Stomach (tissue), 19 donors: ENCODE results near the gene MRPL49. TPM values are rescaled to one million over a fixed set of nuclear protein-coding genes. Genes with fewer than 3 reads are reported as not detected.

Source experiments
- DNase-seq, 2 donors: peaks; one replicate each; pipeline versions ENCODE4 v3.0.0 to v3.0.0-alpha.2; 2013 to 2019
- H3K27ac ChIP-seq, 5 donors: fragments of 200-600 bp in 4 of 5; sonication (generic) in 4 of 5; one replicate each; pipeline ENCODE4 v1.5.1; 2013 to 2019; ENCODE audit warnings: mild to moderate bottlenecking in 1 of 5, moderate library complexity in 1 of 5
- H3K27me3 ChIP-seq, 3 donors: fragments of 200-600 bp; sonication (generic); one replicate each; pipeline ENCODE4 v1.5.1; 2017 to 2019; ENCODE audit warnings: mixed run types in 1 of 3
- H3K36me3 ChIP-seq, 4 donors: fragments of 200-600 bp; sonication (generic); 1 replicate in 3 of 4; 2 replicates in 1 of 4; pipeline ENCODE4 v1.5.1; 2016 to 2019
- H3K4me1 ChIP-seq, 4 donors: fragments of 200-600 bp; sonication (generic); one replicate each; pipeline ENCODE4 v1.5.1; 2016 to 2019
- H3K4me3 ChIP-seq, 4 donors: fragments of 200-600 bp; sonication (generic) in 3 of 4; one replicate each; pipeline ENCODE4 v1.5.1; 2016 to 2019; ENCODE audit warnings: mild to moderate bottlenecking in 1 of 4
- H3K9me3 ChIP-seq, 4 donors: fragments of 200-600 bp; sonication (generic); one replicate each; pipeline ENCODE4 v1.5.1; 2016 to 2019
- EP300 ChIP-seq: sonication (generic); formaldehyde crosslinking; IDR thresholded peaks from one replicate; pipeline ENCODE4 v1.6.1; 2017; ENCODE audit warnings: antibody characterized with exemption
- POLR2A ChIP-seq, 4 donors: fragments of 450-650 bp; IDR thresholded peaks; one replicate each; pipeline ENCODE4 v1.6.1; 2016; ENCODE audit warnings: antibody characterized with exemption in 4 of 4, control low read depth in 2 of 4, mild to moderate bottlenecking in 1 of 4, moderate library complexity in 1 of 4
- POLR2AphosphoS5 ChIP-seq, 3 donors: sonication (generic); formaldehyde crosslinking; IDR thresholded peaks; one replicate each; pipeline ENCODE4 v1.6.1; 2016; ENCODE audit warnings: antibody characterized with exemption in 3 of 3
- WGBS, 5 donors: extraction: QIAGEN DNeasy Blood & Tissue Kit in 3 of 5; methylation state at CpG; one replicate each; pipeline versions ENCODE4 v1.1.5 to v1.1.7; 2013 to 2018; 5-methylcytosine and 5-hydroxymethylcytosine counted together
- intact Hi-C: fragments of 100-400 bp; cut with DNase I; formaldehyde crosslinking; loops from one replicate; pipeline ENCODE4 v1.15.1; 2023; ENCODE audit warnings: low total_unique reads
- long read RNA-seq, 10 donors: transcript quantifications; one replicate each; lab custom pipeline, GENCODE V29; 2026
- polyA plus RNA-seq, 3 donors: library from polyadenylated mRNA; stranded (reverse); fragments of 200-250 nt; gene quantifications; one replicate each; pipeline ENCODE4 v1.2.3, GENCODE V29; 2013
- total RNA-seq, 5 donors: library from RNA; depleted of rRNA; stranded (reverse); fragments of >200 nt; gene quantifications; one replicate each; pipeline versions ENCODE4 v1.1.0 to v1.2.3, GENCODE V29; 2014 to 2016
- TF ChIP-seq, protein P1 (sequence below), 7 experiments: fragments of 450-650 bp in 4 of 7; fragments of 200-600 bp in 3 of 7; sonication (generic) in 3 of 7; IDR thresholded peaks; one replicate each; pipeline ENCODE4 v1.5.1; 2016 to 2019; ENCODE audit warnings: antibody characterized with exemption in 7 of 7, control low read depth in 2 of 7, mild to moderate bottlenecking in 1 of 7
- donor health status: healthy with polysubstance abuse.
- donor health status: Bipolar disorder and iron deficiency.
- donor health status: healthy.

Gene MRPL49
- total RNA-seq: 10 to 100 TPM; 22.8 to 75.9 (median 33.0) TPM
- polyA plus RNA-seq: 10 to 100 TPM; 36.0 to 69.8 (median 39.9) TPM
- long read RNA-seq, donor 1, transcript MRPL49-201 (4 exons, 2,019 nt): major isoform, 5 of 5 reads
- long read RNA-seq, donor 1, partial matches to known transcripts: 0 of 5 reads
- long read RNA-seq, donor 1, other reads (novel, unspliced or antisense): 0 of 5 reads
- long read RNA-seq, donor 2, transcript MRPL49-201 (4 exons, 2,019 nt): major isoform, 10 of 10 reads
- long read RNA-seq, donor 2, partial matches to known transcripts: 0 of 10 reads
- long read RNA-seq, donor 2, other reads (novel, unspliced or antisense): 0 of 10 reads
- long read RNA-seq, donor 3, transcript MRPL49-201 (4 exons, 2,019 nt): major isoform, 8 of 8 reads
- long read RNA-seq, donor 3, partial matches to known transcripts: 0 of 8 reads
- long read RNA-seq, donor 3, other reads (novel, unspliced or antisense): 0 of 8 reads
- long read RNA-seq, donor 4: 0 reads
- long read RNA-seq, donor 5, transcript MRPL49-201 (4 exons, 2,019 nt): major isoform, 7 of 9 reads
- long read RNA-seq, donor 5, partial matches to known transcripts: 0 of 9 reads
- long read RNA-seq, donor 5, other reads (novel, unspliced or antisense): 0 of 9 reads
- long read RNA-seq, donor 6, transcript MRPL49-201 (4 exons, 2,019 nt): major isoform, 20 of 24 reads
- long read RNA-seq, donor 6, partial matches to known transcripts: 0 of 24 reads
- long read RNA-seq, donor 6, other reads (novel, unspliced or antisense): 0 of 24 reads
- long read RNA-seq, donor 7, transcript MRPL49-201 (4 exons, 2,019 nt): major isoform, 9 of 68 reads
- long read RNA-seq, donor 7, partial matches to known transcripts: 57 of 68 reads
- long read RNA-seq, donor 7, other reads (novel, unspliced or antisense): 0 of 68 reads
- long read RNA-seq, donor 8, transcript MRPL49-201 (4 exons, 2,019 nt): major isoform, 5 of 9 reads
- long read RNA-seq, donor 8, partial matches to known transcripts: 0 of 9 reads
- long read RNA-seq, donor 8, other reads (novel, unspliced or antisense): 0 of 9 reads
- long read RNA-seq, donor 9, transcript MRPL49-201 (4 exons, 2,019 nt): major isoform, 12 of 12 reads
- long read RNA-seq, donor 9, partial matches to known transcripts: 0 of 12 reads
- long read RNA-seq, donor 9, other reads (novel, unspliced or antisense): 0 of 12 reads
- long read RNA-seq, donor 10, partial matches to known transcripts: 0 of 4 reads
- long read RNA-seq, donor 10, other reads (novel, unspliced or antisense): 0 of 4 reads

DNA sequence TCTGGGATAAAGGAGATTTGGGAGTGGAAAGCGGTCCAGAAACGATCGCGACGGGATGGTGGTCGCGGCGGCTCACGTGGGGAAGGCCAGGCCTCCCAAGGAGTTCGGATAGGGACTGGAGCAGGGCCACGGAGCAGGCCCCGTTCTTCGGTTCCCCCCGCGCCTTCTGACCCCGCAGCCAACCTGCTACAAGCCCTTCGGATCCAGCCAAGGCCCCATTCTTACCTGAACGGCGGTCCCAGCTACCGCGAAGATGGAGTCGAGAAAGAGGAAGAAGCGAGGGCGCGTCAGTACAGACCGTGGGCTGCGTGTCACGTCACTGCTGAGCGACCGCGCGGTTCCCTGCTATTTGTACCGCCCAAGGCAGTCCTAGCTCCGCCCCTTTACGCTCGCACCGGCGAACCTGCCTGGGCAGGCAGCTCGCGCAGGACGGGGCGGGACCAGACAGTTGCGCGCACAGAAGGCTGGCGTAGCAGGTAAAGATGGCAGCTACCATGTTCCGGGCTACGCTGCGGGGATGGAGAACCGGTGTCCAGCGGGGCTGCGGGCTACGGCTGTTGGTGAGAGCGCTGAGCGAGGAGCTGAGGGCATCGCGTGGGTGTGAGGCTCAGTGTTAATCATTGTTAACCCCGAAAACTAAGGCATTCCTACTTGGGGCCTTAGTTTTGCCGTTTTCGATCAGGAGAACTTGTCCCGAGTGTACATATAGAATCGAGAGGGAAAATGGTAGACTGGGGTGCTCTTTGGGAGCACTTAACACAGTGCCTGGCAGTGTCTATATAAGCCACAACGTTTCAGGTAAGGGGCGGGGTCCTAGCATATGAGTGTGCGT is at the start of gene MRPL49, which contains the start of gene FAU:
Gene MRPL49, plus strand, starts transcription at position 457 of the 832 bp plus-strand sequence. Its CDS starts 26 bp downstream, at position 483.
Gene FAU, minus strand, starts transcription at position 270 of the 832 bp plus-strand sequence. CDS start 321 bp downstream, outside the sequence.
- peak in 2 of 4 donors; percentile 79 to 94 for TF ChIP-seq POLR2A (IDR thresholded peaks at IDR 0.05)
- no peak for TF ChIP-seq EP300
- TF ChIP-seq, protein P1, sequence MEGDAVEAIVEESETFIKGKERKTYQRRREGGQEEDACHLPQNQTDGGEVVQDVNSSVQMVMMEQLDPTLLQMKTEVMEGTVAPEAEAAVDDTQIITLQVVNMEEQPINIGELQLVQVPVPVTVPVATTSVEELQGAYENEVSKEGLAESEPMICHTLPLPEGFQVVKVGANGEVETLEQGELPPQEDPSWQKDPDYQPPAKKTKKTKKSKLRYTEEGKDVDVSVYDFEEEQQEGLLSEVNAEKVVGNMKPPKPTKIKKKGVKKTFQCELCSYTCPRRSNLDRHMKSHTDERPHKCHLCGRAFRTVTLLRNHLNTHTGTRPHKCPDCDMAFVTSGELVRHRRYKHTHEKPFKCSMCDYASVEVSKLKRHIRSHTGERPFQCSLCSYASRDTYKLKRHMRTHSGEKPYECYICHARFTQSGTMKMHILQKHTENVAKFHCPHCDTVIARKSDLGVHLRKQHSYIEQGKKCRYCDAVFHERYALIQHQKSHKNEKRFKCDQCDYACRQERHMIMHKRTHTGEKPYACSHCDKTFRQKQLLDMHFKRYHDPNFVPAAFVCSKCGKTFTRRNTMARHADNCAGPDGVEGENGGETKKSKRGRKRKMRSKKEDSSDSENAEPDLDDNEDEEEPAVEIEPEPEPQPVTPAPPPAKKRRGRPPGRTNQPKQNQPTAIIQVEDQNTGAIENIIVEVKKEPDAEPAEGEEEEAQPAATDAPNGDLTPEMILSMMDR (IDR thresholded peaks at IDR 0.05): peak in 1 of 7 experiments; percentile 25
- peak; percentile 98 to 100 (median 99) for TF ChIP-seq POLR2AphosphoS5 (IDR thresholded peaks at IDR 0.05)
- Histone ChIP-seq H3K27me3 (no peaks in the 10 kb centered on the region), H3K36me3 (peaks cover 48 to 64% (median 60%) of the 10 kb centered on the region in 4 donors)

DNA sequence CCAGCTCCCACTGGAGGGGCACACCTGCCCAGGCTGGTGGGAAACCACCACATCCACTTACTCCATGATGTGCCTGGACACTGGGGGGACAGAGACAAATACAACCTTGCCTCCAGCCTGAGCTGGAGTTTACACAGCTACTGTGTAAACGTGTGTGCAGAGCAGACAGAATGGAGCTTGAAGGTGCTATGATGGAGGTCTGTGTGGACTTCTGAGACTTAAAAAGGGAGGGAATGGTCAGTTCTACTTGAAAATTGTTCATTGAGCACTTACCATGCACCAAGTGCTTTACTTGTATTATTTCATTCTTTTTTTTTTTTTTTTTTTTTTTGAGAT is 49.5 kb upstream of the MRPL49 start:
- Histone ChIP-seq H3K4me3 (no peak overlapping the region), H3K27me3 (no peaks in the 10 kb centered on the region), H3K27ac (no peak overlapping the region), H3K36me3 (no peaks in the 10 kb centered on the region), H3K9me3 (no peaks in the 10 kb centered on the region), H3K4me1 (no peaks in the 10 kb centered on the region)
- TF ChIP-seq POLR2AphosphoS5 (IDR thresholded peaks at IDR 0.05) (no peak), POLR2A (IDR thresholded peaks at IDR 0.05) (no peak), EP300 (no peak)
- TF ChIP-seq, protein P1 (IDR thresholded peaks at IDR 0.05): no peak
- DNase-seq: no peak
- WGBS, 5 donors: 12 to 59% (median 39%) methylated on average over 1 of the region's 1 CpG
- intact Hi-C loops: no loop called here

More for the DNA sequence above, at the start of gene MRPL49, which contains the start of gene FAU:
- intact Hi-C loops: loop anchor here (10.0 kb wide), 1 partner anchor 53 kb away; the partner anchor contains the start of gene SPDYC
- WGBS, 5 donors: 0 to 1% (median 0%) methylated on average over 48 to 64 of the region's 64 CpGs
- Histone ChIP-seq H3K4me3 (peak within 1 kb of the TSS; percentile 67 to 93 (median 74)), H3K27ac (peak within 1 kb of the TSS; percentile 93 to 96 (median 95)), H3K9me3 (no peaks in the 10 kb centered on the region), H3K4me1 (peaks cover 14 to 71% (median 43%) of the 10 kb centered on the region in 4 donors)
- DNase-seq: peak; percentile 99 to 100

DNA sequence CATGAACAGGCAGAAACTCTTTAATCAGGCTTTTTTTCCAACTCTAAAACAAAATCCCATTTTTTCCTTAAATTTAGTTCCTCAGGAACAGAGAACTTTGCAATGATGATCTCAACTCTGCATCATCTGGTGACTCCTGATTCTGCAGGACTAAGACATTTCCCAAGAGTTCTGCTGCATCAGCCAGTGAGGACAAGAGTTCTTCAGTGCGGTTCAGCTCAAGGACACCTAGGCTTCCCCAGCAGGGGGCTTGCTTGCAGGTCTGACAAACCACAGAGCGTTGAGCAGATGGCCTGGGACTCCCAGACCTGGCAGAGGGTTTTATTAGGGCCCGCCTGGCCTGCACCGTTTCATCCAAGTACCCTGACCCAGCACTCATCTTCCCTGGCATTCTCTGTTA is 44.7 kb upstream of the MRPL49 start:
- H3K27ac ChIP-seq: no peak overlapping the region
- H3K9me3 ChIP-seq: no peaks in the 10 kb centered on the region
- H3K4me1 ChIP-seq: peaks cover 0 to 7% (median 0%) of the 10 kb centered on the region in 4 donors
- peaks cover 0 to 6% (median 0%) of the 10 kb centered on the region in 4 donors for H3K36me3 ChIP-seq
- intact Hi-C loops: no loop called here
- no peak for DNase-seq
- H3K27me3 ChIP-seq: no peaks in the 10 kb centered on the region
- H3K4me3 ChIP-seq: no peak overlapping the region
- WGBS, 5 donors: 81 to 93% (median 88%) methylated on average over 4 of the region's 4 CpGs
- TF ChIP-seq, protein P1 (IDR thresholded peaks at IDR 0.05): no peak
- TF ChIP-seq EP300 (no peak), POLR2AphosphoS5 (IDR thresholded peaks at IDR 0.05) (no peak), POLR2A (IDR thresholded peaks at IDR 0.05) (no peak)
